ENCODE measurements around the gene NCOA7. TPM values are rescaled to one million over a fixed set of nuclear protein-coding genes. Genes with fewer than 3 reads are reported as not detected.

The NCOA7 gene
- total and polyA plus RNA-seq, 10 of the 15 experiments (the other 5 are each of a cell fraction or from before 2014, with no cell fraction given): 18.9 to 50.3 (median 34.2) TPM

- no peak for TF ChIP-seq ZBTB40 (IDR thresholded peaks at IDR 0.05; ENCODE audit: borderline replicate concordance)
- TF ChIP-seq CREB1 (IDR thresholded peaks at IDR 0.05; ENCODE audit: low read depth): peak; percentile 58; the same call in 1 of the 2 replicates
- peak; percentile 72; the same call in 1 of the 2 replicates for TF ChIP-seq BMI1 (IDR thresholded peaks at IDR 0.05; ENCODE audit: borderline replicate concordance)
- peak; percentile 36; the same call in 1 of the 2 replicates for TF ChIP-seq TARDBP (IDR thresholded peaks at IDR 0.05; ENCODE audit: borderline replicate concordance)
- peak; percentile 74 for TF ChIP-seq NR2F1 (conservative IDR thresholded peaks at IDR 0.05)
- no peak; the same call in 1 of the 2 replicates for TF ChIP-seq MXI1 (IDR thresholded peaks at IDR 0.05; ENCODE audit: low read depth, low read length)
- TF ChIP-seq E2F4 (IDR thresholded peaks at IDR 0.05; ENCODE audit: low read depth, low read length): no peak
- no peak for TF ChIP-seq ZBTB33 (IDR thresholded peaks at IDR 0.05)
- TF ChIP-seq GABPA (IDR thresholded peaks at IDR 0.05; ENCODE audit: low read depth): peak; percentile 53; the same call in 1 of the 2 replicates
- TF ChIP-seq WRNIP1 (IDR thresholded peaks at IDR 0.05; ENCODE audit: borderline replicate concordance, low read depth, low read length): no peak
- no peak for TF ChIP-seq RCOR1 (conservative IDR thresholded peaks at IDR 0.05; ENCODE audit: low read depth, low read length)
- peak; percentile 80 for TF ChIP-seq MEF2A (IDR thresholded peaks at IDR 0.05; ENCODE audit: insufficient read depth, low read depth, low read length)
- peak; percentile 53; the same call in 1 of the 2 replicates for TF ChIP-seq ATF2 (IDR thresholded peaks at IDR 0.05; ENCODE audit: low read length)
- TF ChIP-seq ZNF384 (IDR thresholded peaks at IDR 0.05; ENCODE audit: borderline replicate concordance, low read depth, low read length): no peak
- TF ChIP-seq BRCA1 (IDR thresholded peaks at IDR 0.05; ENCODE audit: low read depth, low read length): no peak
- no peak for TF ChIP-seq SP1 (IDR thresholded peaks at IDR 0.05; ENCODE audit: low read depth, low read length)
- TF ChIP-seq LARP7 (IDR thresholded peaks at IDR 0.05): no peak
- TF ChIP-seq RUNX3 (IDR thresholded peaks at IDR 0.05; ENCODE audit: low read length): peak; percentile 71
- TF ChIP-seq JUNB (IDR thresholded peaks at IDR 0.05): 0 out of 2 replicates have a peak, but pooled peaks have one; percentile 13
- TF ChIP-seq PML (IDR thresholded peaks at IDR 0.05; ENCODE audit: low read length): 0 out of 2 replicates have a peak, but pooled peaks have one; percentile 56
- no peak for TF ChIP-seq ZZZ3 (IDR thresholded peaks at IDR 0.05; ENCODE audit: control insufficient read depth, insufficient read length, low read depth)
Observed at GRCh38 chr6:125746731-125747588, 43.8 kb upstream of the NCOA7 start (continued).

Measured in GM12878 (cell line).